ENCODE data around the gene DPH5. TPM values are rescaled to one million over a fixed set of nuclear protein-coding genes. Genes with fewer than 3 reads are reported as not detected.

The DPH5 gene
- total and polyA plus RNA-seq, 2 donors (not counting 1 experiment from before 2014, with no cell fraction given) = 33.0 to 42.5 TPM

DNA sequence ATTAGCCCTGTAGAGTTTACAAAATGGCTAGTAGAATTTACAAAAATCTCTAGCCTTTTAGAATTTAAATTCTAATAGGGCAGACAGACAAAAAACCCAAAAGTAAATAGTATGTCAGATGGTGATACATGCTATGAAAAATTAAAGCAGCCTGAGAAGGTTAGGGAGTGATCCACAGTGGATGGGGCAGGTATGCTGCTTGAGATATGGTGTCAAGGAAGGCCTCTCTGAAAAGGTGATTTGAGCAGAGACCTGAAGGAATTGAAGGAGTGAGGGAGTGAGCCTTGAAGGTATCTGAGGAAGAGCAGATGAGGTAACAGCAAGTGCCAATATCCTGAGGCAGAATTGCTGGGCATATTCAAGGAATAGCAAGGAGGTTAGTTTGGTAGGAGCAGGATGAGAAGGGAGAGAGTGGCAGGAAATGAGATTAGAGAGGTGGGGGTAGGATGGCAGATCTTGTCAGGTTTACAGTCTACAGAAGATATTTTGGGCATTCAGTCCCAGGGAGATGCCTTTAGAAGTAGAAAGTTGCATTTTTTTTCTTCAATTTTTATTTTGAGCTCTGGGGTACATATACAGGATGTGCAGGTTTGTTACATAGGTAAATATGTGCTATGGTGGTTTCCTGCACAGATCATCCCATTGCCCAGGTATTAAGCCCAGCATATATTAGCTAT is 40.8 kb upstream of the DPH5 start:
- Histone ChIP-seq H3K27ac (ENCODE audit: low read length in 2 of 2) (peak overlapping the region; percentile 52 to 88), H3K4me3 (ENCODE audit: control extremely low read depth in 1 of 5, extremely low read depth in 1 of 5, insufficient read depth in 1 of 5, low read depth in 2 of 5, low read length in 4 of 5) (no peak overlapping the region), H3K9me3 (ENCODE audit: control extremely low read depth in 1 of 3, control insufficient read depth in 2 of 3, insufficient read depth in 1 of 3, low read length in 2 of 3) (no peaks in the 10 kb centered on the region), H3K36me3 (replicated peaks in 1 of 2; ENCODE audit: control extremely low read depth in 1 of 2, control insufficient read depth in 1 of 2, extremely low read depth in 1 of 2, insufficient read depth in 2 of 2, low read length in 1 of 2) (no peaks in the 10 kb centered on the region), H2AFZ (ENCODE audit: insufficient read depth, low read depth, low read length, poor library complexity, severe bottlenecking) (peak overlapping the region; percentile 16), H3K4me2 (replicated peaks; ENCODE audit: low read depth, low read length, poor library complexity, severe bottlenecking) (peak overlapping the region; percentile 66), H3K4me1 (ENCODE audit: control insufficient read depth in 2 of 2, insufficient read depth in 2 of 2, low read length in 2 of 2) (peaks cover 45 to 58% of the 10 kb centered on the region in 2 donors), H3K79me2 (ENCODE audit: control insufficient read depth, insufficient read depth, low read length) (peaks cover 84% of the 10 kb centered on the region), H3K9ac (ENCODE audit: low read length) (peak overlapping the region; percentile 50), H4K20me1 (ENCODE audit: control insufficient read depth, insufficient read depth, low read length, poor library complexity, severe bottlenecking) (no peaks in the 10 kb centered on the region), H3K27me3 (replicated peaks in 1 of 4; ENCODE audit: control extremely low read depth in 1 of 4, control insufficient read depth in 3 of 4, insufficient read depth in 4 of 4, low read length in 3 of 4) (no peaks in the 10 kb centered on the region)
- CTCF ChIA-PET = no interaction called here
- DNase-seq (no peak), ATAC-seq (ENCODE audit: low read depth) (no peak)
- peaks cover 64% of the 10 kb centered on the region for H3K4me1 Mint-ChIP-seq
- H3K27me3 Mint-ChIP-seq = no peaks in the 10 kb centered on the region
- POLR2A ChIA-PET = no interaction called here
- H3K9me3 Mint-ChIP-seq (ENCODE audit: insufficient read depth) = no peaks in the 10 kb centered on the region
- H3K27ac Mint-ChIP-seq = peak overlapping the region; percentile 92
- intact Hi-C loops (cut with micrococcal nuclease) = loop anchor here (2.0 to 5.0 kb wide), 2 partner anchors 14 to 39 kb away; partner anchors contain the start of gene DPH5
- H3K4me3 Mint-ChIP-seq = peak overlapping the region; percentile 52
- TF ChIP-seq EZH2 (IDR thresholded peaks at IDR 0.05; ENCODE audit: borderline replicate concordance, insufficient read depth, low read depth, low read length, poor library complexity, severe bottlenecking) = no peak
- TF ChIP-seq, protein P1, sequence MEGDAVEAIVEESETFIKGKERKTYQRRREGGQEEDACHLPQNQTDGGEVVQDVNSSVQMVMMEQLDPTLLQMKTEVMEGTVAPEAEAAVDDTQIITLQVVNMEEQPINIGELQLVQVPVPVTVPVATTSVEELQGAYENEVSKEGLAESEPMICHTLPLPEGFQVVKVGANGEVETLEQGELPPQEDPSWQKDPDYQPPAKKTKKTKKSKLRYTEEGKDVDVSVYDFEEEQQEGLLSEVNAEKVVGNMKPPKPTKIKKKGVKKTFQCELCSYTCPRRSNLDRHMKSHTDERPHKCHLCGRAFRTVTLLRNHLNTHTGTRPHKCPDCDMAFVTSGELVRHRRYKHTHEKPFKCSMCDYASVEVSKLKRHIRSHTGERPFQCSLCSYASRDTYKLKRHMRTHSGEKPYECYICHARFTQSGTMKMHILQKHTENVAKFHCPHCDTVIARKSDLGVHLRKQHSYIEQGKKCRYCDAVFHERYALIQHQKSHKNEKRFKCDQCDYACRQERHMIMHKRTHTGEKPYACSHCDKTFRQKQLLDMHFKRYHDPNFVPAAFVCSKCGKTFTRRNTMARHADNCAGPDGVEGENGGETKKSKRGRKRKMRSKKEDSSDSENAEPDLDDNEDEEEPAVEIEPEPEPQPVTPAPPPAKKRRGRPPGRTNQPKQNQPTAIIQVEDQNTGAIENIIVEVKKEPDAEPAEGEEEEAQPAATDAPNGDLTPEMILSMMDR (IDR thresholded peaks at IDR 0.05) = no peak

DNA sequence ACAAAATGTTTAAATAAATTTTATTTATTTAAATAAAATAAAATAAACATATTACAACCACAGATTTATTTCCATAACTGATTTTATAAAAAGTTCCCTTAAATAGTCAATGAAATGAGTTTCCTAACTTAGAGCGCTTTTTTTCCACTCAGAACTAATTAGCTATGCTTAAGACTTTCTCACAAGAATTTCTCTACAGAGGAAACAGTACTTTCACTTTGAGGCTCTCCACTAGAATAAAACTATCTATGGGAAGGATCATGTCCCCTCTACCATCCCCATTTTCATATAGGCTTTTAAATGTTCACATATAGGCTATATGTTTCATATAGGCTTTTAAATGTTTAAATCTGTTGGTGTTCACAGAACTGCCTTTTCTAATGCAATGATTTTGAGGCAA is 40.0 kb upstream of the DPH5 start:
- no CpG with 5 or more reads among the region's 1 CpG for WGBS (ENCODE audit: insufficient coverage)
- Histone ChIP-seq H3K9me3 (ENCODE audit: control extremely low read depth in 1 of 3, control insufficient read depth in 2 of 3, insufficient read depth in 1 of 3, low read length in 2 of 3) (no peaks in the 10 kb centered on the region), H3K27ac (ENCODE audit: low read length in 2 of 2) (peak overlapping the region; percentile 52 to 88), H3K9ac (ENCODE audit: low read length) (peak overlapping the region; percentile 50), H3K79me2 (ENCODE audit: control insufficient read depth, insufficient read depth, low read length) (peaks cover 81% of the 10 kb centered on the region), H3K36me3 (replicated peaks in 1 of 2; ENCODE audit: control extremely low read depth in 1 of 2, control insufficient read depth in 1 of 2, extremely low read depth in 1 of 2, insufficient read depth in 2 of 2, low read length in 1 of 2) (no peaks in the 10 kb centered on the region), H3K4me3 (ENCODE audit: control extremely low read depth in 1 of 5, extremely low read depth in 1 of 5, insufficient read depth in 1 of 5, low read depth in 2 of 5, low read length in 4 of 5) (peak overlapping the region in 2 of 5 experiments; percentile 18 to 42), H2AFZ (ENCODE audit: insufficient read depth, low read depth, low read length, poor library complexity, severe bottlenecking) (peak overlapping the region; percentile 8), H3K4me2 (replicated peaks; ENCODE audit: low read depth, low read length, poor library complexity, severe bottlenecking) (peak overlapping the region; percentile 66), H3K4me1 (ENCODE audit: control insufficient read depth in 2 of 2, insufficient read depth in 2 of 2, low read length in 2 of 2) (peaks cover 47 to 59% of the 10 kb centered on the region in 2 donors), H4K20me1 (ENCODE audit: control insufficient read depth, insufficient read depth, low read length, poor library complexity, severe bottlenecking) (no peaks in the 10 kb centered on the region), H3K27me3 (replicated peaks in 1 of 4; ENCODE audit: control extremely low read depth in 1 of 4, control insufficient read depth in 3 of 4, insufficient read depth in 4 of 4, low read length in 3 of 4) (no peaks in the 10 kb centered on the region)
- ChIA-PET POLR2A (no interaction called here), CTCF (interaction anchor here (0.6 to 1.3 kb wide), 2 partner anchors 14 to 182 kb away, joined by 3 read pairs; no protein-coding TSS in a partner anchor)
- Mint-ChIP-seq H3K4me1 (peaks cover 63% of the 10 kb centered on the region), H3K27ac (peak overlapping the region; percentile 82), H3K9me3 (ENCODE audit: insufficient read depth) (no peaks in the 10 kb centered on the region), H3K4me3 (peak overlapping the region; percentile 70), H3K27me3 (no peaks in the 10 kb centered on the region)
- intact Hi-C loops (cut with micrococcal nuclease) = loop anchor here (5.0 kb wide), 1 partner anchor 38 kb away; the partner anchor contains the start of gene DPH5
- TF ChIP-seq EZH2 (IDR thresholded peaks at IDR 0.05; ENCODE audit: borderline replicate concordance, insufficient read depth, low read depth, low read length, poor library complexity, severe bottlenecking) = no peak
- TF ChIP-seq, protein P1 (IDR thresholded peaks at IDR 0.05) = no peak
- peak; percentile 47 for ATAC-seq (ENCODE audit: low read depth)
- peak; percentile 32 for DNase-seq
